Stimulated activated naive CD8-positive, alpha-beta T cell treated with anti-CD3 and anti-CD28 coated beads, Interleukin-15, Interleukin-2, amounts not matched to agents 100 U/mL and 50 U/mL, for 24 hours (primary cell): ENCODE measurements around the gene ASB9.
"Not testable (repeated sequence)": the region's sequence is repeated elsewhere in the genome, so short reads cannot be mapped to it uniquely, and the experiment has no call there.

Experiments used
- ATAC-seq: fragments of 150-1000 bp; cut with Tn5 transposase; one replicate; pipeline ENCODE4 v1.10.0; 2021
- DNase-seq: peaks from one replicate; pipeline ENCODE4 v3.0.0; 2021

ASB9 gene, protein sequence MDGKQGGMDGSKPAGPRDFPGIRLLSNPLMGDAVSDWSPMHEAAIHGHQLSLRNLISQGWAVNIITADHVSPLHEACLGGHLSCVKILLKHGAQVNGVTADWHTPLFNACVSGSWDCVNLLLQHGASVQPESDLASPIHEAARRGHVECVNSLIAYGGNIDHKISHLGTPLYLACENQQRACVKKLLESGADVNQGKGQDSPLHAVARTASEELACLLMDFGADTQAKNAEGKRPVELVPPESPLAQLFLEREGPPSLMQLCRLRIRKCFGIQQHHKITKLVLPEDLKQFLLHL

GRCh38 chrX:15269618-15270521 lies at the start of gene ASB9:
TSS of gene ASB9 (minus strand) at chrX:15270083. CDS start at chrX:15269874, 209 bp downstream.
- peak; percentile 11 for DNase-seq
- peak; percentile 46 for ATAC-seq

- no peak for DNase-seq
- ATAC-seq: no peak
Observed at GRCh38 chrX:15319075-15319474, 49.2 kb upstream of the ASB9 start.

DNA sequence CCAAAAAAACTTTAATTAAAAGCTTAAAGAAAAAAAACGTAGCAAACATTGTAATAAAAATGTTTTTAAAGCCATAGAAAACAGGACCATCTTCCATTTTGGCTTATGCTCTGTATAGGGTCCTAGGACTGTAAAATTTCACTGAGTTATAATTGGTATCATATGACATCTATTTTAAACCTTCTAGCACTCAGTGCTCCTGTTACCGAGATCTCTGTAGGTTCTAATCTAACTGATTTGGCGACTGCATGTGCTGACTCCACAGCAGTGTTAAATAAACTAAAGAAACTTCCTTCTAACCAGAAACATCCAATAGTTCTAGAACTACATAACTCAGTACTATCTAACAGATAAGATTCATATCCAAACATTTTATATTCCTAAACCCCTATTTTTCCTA lies 45.6 kb upstream of the ASB9 start, which contains the start of gene ASB11:
TSS of gene ASB11 (minus strand) at position 132 of the 400 bp plus-strand sequence. CDS start at position 97, 35 bp downstream.
- DNase-seq (no peak), ATAC-seq (no peak)

- no peak for DNase-seq
- ATAC-seq: no peak
Observed at GRCh38 chrX:15314472-15314871, 44.6 kb upstream of the ASB9 start.

- DNase-seq (no peak), ATAC-seq (no peak)
Observed at GRCh38 chrX:15311119-15311518, 41.2 kb upstream of the ASB9 start.

DNA sequence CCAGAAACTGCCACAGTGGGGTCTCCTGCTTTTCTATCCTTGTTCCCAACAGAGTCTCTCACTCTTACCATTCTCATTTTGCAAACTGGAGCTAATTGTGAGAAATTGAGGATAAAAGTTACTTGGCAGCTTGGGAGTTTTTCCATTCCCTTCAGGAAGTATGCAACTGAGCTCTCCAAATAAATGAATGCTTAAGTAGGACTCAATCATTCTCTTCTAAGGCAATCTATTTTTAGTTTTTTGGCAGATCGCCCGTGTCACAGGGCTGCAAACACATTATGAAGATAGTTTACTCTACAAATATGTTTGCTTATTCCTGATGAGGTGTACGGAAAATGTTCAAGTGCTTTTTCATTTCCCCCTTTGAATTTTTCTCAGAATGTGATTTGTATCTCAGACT lies 40.2 kb upstream of the ASB9 start:
- ATAC-seq (no peak), DNase-seq (no peak)

DNA sequence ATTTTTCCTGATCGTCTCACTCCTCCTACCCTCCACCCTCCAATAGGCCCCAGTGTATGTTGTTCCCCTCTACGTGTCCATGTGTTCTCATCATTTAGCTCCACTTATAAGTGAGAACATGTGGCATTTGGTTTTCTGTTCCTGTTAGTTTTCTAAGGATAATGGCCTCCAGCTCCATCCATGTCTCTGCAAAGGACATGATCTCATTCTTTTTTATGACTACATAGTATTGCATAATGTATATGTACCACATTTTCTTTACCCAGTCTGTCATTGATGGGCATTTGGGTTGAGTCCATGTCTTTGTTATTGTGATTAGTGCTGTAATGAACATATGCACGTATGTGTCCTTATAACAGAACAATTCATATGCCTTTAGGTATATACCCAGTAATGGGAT lies 36.0 kb upstream of the ASB9 start:
- not testable (repeated sequence) for ATAC-seq, DNase-seq

- ATAC-seq (peak; percentile 36), DNase-seq (peak; percentile 8)
Observed at GRCh38 chrX:15301924-15302323, 32.0 kb upstream of the ASB9 start.

GRCh38 chrX:15299941-15300851 lies 30.3 kb upstream of the ASB9 start:
- DNase-seq (no peak), ATAC-seq (no peak)

- ATAC-seq: no peak
- no peak for DNase-seq
Observed at GRCh38 chrX:15298780-15299179, 28.9 kb upstream of the ASB9 start.

DNA sequence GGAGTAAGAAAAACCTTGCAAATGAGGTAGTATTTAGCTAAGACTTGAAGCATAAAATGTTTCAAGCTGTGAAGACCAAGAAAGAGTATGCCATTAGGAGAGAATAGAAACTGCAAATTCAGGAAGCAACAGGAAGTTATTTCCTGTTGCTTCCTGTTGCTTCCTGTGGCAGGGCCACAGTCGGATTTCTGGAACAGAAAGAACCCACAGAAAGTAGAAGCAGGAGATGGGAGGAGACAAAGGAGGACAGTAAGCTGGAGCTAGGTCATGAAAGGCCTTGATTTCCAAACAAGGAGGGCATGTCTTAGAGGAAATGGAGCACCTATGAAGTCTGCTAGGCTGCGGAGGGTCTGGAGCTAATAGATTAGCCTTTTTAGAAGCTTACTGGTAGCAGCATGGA lies 28.3 kb upstream of the ASB9 start:
- no peak for DNase-seq
- ATAC-seq: no peak

DNA sequence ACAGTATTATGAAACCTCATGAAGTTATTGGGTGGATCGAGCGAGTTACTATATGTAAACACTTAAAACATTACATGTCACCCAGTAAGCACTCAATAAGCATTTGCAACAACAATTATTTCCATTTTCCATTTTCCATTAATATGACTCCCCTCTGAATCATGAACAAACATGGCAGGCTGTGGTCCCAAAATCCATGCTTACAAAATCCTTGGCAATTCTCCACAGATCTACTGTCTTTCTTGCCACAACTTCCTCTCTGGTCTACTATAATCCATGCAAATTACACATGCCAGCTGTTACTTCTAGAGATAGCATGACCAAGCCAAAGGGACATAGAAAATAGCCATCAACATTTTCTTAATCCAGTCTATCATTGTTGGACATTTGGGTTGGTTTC lies 23.6 kb upstream of the ASB9 start:
- ATAC-seq: no peak
- no peak for DNase-seq

- DNase-seq: no peak
- no peak for ATAC-seq
Observed at GRCh38 chrX:15292861-15293260, 23.0 kb upstream of the ASB9 start.

GRCh38 chrX:15277604-15278003 lies 7.7 kb upstream of the ASB9 start:
- DNase-seq (no peak), ATAC-seq (no peak)

DNA sequence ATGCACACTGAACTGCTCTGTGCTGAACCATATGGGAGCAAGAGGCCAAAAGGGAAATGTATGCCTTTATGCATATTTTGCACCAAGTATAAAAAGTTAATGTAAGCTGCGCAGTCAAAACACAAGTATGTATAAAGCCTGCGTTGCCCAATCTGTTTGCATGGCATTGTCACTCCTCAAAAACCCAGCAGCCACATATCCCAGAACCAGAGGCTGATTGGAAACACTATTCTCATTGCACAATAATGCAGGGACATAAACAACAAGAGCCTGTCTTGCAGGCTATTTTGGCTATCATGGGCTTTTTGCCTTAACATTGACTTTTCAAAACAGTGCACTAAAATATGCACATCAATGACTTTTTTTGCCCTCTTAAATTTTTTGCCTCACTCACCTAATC lies 5.1 kb upstream of the ASB9 start:
- DNase-seq (no peak), ATAC-seq (no peak)

GRCh38 chrX:15273275-15273674 lies 3.4 kb upstream of the ASB9 start:
- not testable (repeated sequence) for DNase-seq, ATAC-seq

- ATAC-seq: no peak
- no peak for DNase-seq
Observed at GRCh38 chrX:15271757-15272156, 1.9 kb upstream of the ASB9 start.

DNA sequence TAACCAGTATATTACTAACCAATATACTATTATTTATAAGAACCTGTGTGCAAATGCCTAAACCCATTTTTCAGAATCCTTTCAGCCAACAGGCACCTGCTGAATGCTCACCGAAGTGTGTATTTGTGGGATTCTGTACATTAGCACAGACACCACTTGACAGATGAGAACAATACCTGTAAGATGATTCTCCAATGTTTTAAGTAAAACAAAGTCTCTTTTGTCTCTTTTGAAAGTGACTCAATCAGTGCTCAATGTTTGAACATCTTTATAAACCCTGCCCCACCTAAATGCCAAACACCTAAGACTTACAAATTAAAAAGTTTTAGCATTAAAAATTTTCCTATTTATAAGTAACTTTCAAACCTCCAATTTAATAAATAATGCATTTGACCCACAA lies 763 bp downstream of the ASB9 start:
- DNase-seq (no peak), ATAC-seq (no peak)

DNA sequence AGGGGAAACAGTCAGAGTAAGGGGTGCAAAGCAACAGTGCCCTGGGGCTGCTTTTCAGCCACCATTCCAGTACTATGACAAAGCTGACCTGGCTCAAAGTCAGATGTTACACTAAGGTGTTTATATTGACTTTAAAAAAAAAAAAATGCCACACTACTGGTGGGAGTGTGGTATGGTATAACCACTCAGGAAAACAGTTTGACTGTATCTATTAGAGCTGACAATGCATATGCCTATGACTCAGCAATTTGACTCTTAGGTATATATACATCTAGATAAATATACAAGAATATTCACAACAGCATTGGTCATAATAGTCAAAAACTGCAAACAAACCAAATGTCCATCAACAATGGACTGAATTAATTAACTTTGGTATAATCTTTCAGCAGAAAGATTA lies 15.0 kb downstream of the ASB9 start:
- no peak for ATAC-seq
- DNase-seq: no peak

DNA sequence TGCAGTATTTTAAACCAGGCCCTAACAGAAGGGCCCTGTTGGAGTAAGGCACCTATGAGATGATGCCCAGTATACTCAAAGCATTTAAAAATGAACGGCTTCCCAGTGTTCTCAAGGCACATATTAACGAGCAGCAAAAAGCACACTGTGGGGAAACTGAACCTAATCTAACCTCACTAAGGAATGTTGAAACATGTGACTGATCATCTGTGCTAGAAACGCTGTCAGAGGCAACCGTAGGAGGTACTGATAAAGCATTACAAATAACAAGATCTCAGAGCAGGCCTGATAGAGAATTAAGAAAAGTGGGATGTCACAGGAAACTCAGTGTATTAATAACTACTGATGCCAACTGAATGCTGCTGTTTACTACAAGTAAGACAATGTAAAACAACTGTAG lies 24.0 kb downstream of the ASB9 start:
- no peak for DNase-seq
- ATAC-seq: no peak

DNA sequence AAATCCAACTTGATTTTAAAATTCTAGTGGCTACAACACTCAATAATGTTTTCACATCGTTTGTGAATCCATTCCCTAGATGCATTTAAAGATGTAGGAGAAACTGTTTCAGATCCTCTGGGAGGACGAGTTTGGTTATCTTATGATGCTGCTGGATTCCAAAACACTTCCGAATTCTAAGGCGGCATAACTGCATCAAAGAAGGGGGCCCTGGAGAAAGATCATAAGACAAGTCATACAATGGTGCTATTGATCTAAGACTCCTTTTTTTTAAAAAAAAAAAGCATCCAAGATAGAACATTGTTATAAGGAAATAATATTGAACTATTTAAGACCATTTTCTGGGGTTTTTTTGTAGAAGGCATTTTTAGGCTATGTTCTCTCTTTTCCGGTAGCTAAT lies 25.5 kb downstream of the ASB9 start:
- DNase-seq: no peak
- no peak for ATAC-seq

DNA sequence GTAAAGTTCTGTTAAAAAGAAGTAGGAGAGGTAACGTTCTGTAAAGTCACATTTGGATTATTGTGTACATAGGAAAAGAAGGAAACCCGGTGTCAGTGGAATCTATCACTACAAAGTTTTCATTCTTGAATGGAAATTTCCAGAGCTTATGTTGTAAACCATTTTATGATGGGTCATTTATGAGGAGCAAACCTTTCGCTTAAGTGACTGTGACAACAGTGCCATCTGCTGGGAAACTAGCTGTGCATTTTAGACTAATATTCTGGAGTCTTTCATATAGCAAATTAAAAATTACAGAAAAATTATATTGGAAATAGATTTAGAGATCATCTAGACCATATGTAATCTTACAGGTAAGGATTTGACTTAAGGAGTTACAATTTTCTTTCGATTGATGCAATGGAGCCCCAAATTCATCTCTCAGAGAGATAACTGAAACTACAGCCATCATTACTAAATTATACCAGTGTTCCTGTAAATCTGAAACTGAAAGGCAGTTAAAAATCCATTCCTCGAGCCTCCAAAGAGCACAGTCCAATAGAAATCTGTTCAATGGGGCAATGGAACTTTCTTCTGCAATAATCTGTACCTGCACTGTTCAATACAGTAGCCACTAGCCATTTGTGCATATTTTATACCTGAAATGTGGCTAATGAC lies 26.9 kb downstream of the ASB9 start:
- DNase-seq (peak; percentile 31), ATAC-seq (no peak)
